ENCODE measurements around the gene P2RY6. TPM values are rescaled to one million over a fixed set of nuclear protein-coding genes. Genes with fewer than 3 reads are reported as not detected.

The P2RY6 gene
- total RNA-seq, 1 experiment from 2014 or later: not detected

DNA sequence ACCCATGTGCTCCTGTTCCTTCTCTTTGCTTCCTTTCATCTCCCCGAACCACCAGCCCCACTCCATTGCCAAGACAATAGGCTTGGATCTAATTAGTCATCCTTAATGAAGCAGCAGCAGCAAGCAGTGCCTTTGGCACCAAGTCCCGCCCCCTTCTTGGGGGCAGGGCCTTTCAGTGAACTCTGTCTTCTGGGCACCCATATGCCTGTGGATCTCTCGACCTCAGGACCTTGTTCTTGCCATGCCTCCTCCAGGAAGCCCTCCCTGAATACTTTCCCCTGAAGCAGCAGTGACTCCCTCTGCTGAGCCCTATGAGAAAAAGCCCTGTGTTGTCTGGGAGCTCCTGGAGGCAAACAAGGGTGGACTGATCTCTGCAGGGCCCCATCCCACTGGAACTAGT is 68.0 kb downstream of the P2RY6 start:
- H3K4ac ChIP-seq (ENCODE audit: low read depth, low read length): no peak overlapping the region
- no peaks in the 10 kb centered on the region for H3K4me1 ChIP-seq (ENCODE audit: insufficient read depth, low read length)
- no peak overlapping the region for H2BK12ac ChIP-seq (ENCODE audit: insufficient read length, low read depth, low read length)
- H3T11ph ChIP-seq (ENCODE audit: low read length): no peak overlapping the region
- no CpG with 5 or more reads among the region's 3 CpGs for WGBS (ENCODE audit: extremely low coverage, insufficient read length, low lambda C conversion rate)
- H4K8ac ChIP-seq (replicated peaks; ENCODE audit: insufficient read length, low read depth, low read length): no peak overlapping the region
- no peak overlapping the region for H3K14ac ChIP-seq (ENCODE audit: insufficient read depth, low read length)
- H3K79me2 ChIP-seq (ENCODE audit: insufficient read depth, low read length): no peaks in the 10 kb centered on the region
- no peak overlapping the region for H3K27ac ChIP-seq (ENCODE audit: insufficient read length, low read depth, low read length)
- H3K4me3 Mint-ChIP-seq: no peak overlapping the region
- no peak overlapping the region for H2BK120ac ChIP-seq (ENCODE audit: low read depth, low read length, poor library complexity, severe bottlenecking)
- H3K79me1 ChIP-seq (ENCODE audit: insufficient read depth, low read depth, low read length, poor library complexity, severe bottlenecking): no peaks in the 10 kb centered on the region
- H3K36me3 Mint-ChIP-seq (ENCODE audit: insufficient read depth in 1 of 3, low read depth in 3 of 3): no peaks in the 10 kb centered on the region; a peak in 1 of 7 replicates
- peaks cover 73% of the 10 kb centered on the region for H3K27me3 Mint-ChIP-seq (ENCODE audit: low read depth)
- no peak overlapping the region for H3K4me2 ChIP-seq (ENCODE audit: insufficient read depth, insufficient read length, low read length)
- peaks cover 3% of the 10 kb centered on the region for H3K23me2 ChIP-seq (ENCODE audit: insufficient read length, low read depth, low read length, poor library complexity, severe bottlenecking)
- H4K91ac ChIP-seq (ENCODE audit: insufficient read length, low read depth, low read length): no peak overlapping the region
- no peak overlapping the region for H3K56ac ChIP-seq (ENCODE audit: insufficient read length, low read depth, low read length)
- peaks cover 20 to 29% of the 10 kb centered on the region in 2 experiments for H3K4me1 Mint-ChIP-seq
- H2AFZ ChIP-seq (ENCODE audit: low read length): no peak overlapping the region
- no peak overlapping the region for H3K18ac ChIP-seq (ENCODE audit: insufficient read length, low read depth, low read length)
- no peak overlapping the region for H2BK20ac ChIP-seq (ENCODE audit: low read depth, low read length, poor library complexity, severe bottlenecking)
- TF ChIP-seq, protein P1, sequence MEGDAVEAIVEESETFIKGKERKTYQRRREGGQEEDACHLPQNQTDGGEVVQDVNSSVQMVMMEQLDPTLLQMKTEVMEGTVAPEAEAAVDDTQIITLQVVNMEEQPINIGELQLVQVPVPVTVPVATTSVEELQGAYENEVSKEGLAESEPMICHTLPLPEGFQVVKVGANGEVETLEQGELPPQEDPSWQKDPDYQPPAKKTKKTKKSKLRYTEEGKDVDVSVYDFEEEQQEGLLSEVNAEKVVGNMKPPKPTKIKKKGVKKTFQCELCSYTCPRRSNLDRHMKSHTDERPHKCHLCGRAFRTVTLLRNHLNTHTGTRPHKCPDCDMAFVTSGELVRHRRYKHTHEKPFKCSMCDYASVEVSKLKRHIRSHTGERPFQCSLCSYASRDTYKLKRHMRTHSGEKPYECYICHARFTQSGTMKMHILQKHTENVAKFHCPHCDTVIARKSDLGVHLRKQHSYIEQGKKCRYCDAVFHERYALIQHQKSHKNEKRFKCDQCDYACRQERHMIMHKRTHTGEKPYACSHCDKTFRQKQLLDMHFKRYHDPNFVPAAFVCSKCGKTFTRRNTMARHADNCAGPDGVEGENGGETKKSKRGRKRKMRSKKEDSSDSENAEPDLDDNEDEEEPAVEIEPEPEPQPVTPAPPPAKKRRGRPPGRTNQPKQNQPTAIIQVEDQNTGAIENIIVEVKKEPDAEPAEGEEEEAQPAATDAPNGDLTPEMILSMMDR (conservative IDR thresholded peaks at IDR 0.05): no peak
- no peak overlapping the region for H4K5ac ChIP-seq (ENCODE audit: insufficient read length, low read depth, low read length)
- no peak overlapping the region for H3K27ac Mint-ChIP-seq
- peaks cover 9% of the 10 kb centered on the region; the same call in 1 of the 2 replicates for H3K27me3 ChIP-seq (ENCODE audit: insufficient read depth, low read length)
- H2BK15ac ChIP-seq (ENCODE audit: low read depth, low read length): no peak overlapping the region
- no peak for DNase-seq
- no peaks in the 10 kb centered on the region for H3K9me3 ChIP-seq (ENCODE audit: control insufficient read depth, low read depth, low read length)
- H4K20me1 ChIP-seq (ENCODE audit: control insufficient read depth, insufficient read depth, insufficient read length): peaks cover 2% of the 10 kb centered on the region
- H2AK5ac ChIP-seq (ENCODE audit: insufficient read length, low read length): no peak overlapping the region
- H2BK5ac ChIP-seq (ENCODE audit: insufficient read length, low read length): no peak overlapping the region
- H3K9me3 Mint-ChIP-seq: no peaks in the 10 kb centered on the region
- no peak overlapping the region for H3K9ac ChIP-seq (ENCODE audit: extremely low read depth, insufficient read length, low read length)
- no peak overlapping the region for H3K23ac ChIP-seq (ENCODE audit: insufficient read length, low read depth, low read length)

All from H9 (cell line).